ENCODE results near the gene CLMP.
"Not testable (repeated sequence)": the region's sequence is repeated elsewhere in the genome, so short reads cannot be mapped to it uniquely, and the experiment has no call there.

The CLMP gene

GRCh38 chr11:123164732-123165450, 30.2 kb downstream of the CLMP start:
- DNase-seq, result no peak

GRCh38 chr11:123163621-123164020, 31.4 kb downstream of the CLMP start:
- DNase-seq, result no peak

GRCh38 chr11:123161376-123162030, 33.5 kb downstream of the CLMP start:
- no peak for DNase-seq

- DNase-seq, result no peak
Measured at GRCh38 chr11:123159183-123159857, 35.7 kb downstream of the CLMP start.

- no peak for DNase-seq
Measured at GRCh38 chr11:123158033-123159003, 36.7 kb downstream of the CLMP start.

- DNase-seq, result no peak
Measured at GRCh38 chr11:123152951-123153350, 42.1 kb downstream of the CLMP start.

GRCh38 chr11:123152346-123152745, 42.7 kb downstream of the CLMP start:
- DNase-seq, result not testable (repeated sequence)

GRCh38 chr11:123151796-123152195, 43.3 kb downstream of the CLMP start:
- DNase-seq, result no peak

GRCh38 chr11:123151366-123151765, 43.7 kb downstream of the CLMP start:
- DNase-seq, result no peak

- no peak for DNase-seq
Measured at GRCh38 chr11:123150882-123151281, 44.2 kb downstream of the CLMP start.

- DNase-seq, result no peak
Measured at GRCh38 chr11:123148965-123149364, 46.1 kb downstream of the CLMP start.

- DNase-seq, result no peak
Measured at GRCh38 chr11:123145661-123146060, 49.4 kb downstream of the CLMP start.

GRCh38 chr11:123145220-123145619, 49.8 kb downstream of the CLMP start:
- no peak for DNase-seq

GRCh38 chr11:123144707-123145106, 50.3 kb downstream of the CLMP start:
- no peak for DNase-seq

GRCh38 chr11:123143921-123144320, 51.1 kb downstream of the CLMP start:
- no peak for DNase-seq

- no peak for DNase-seq
Measured at GRCh38 chr11:123143476-123143875, 51.6 kb downstream of the CLMP start.

GRCh38 chr11:123139206-123139605, 55.8 kb downstream of the CLMP start:
- DNase-seq, result no peak

- peak; percentile 21 for DNase-seq
Measured at GRCh38 chr11:123137431-123138224, 57.4 kb downstream of the CLMP start.

- DNase-seq, result no peak
Measured at GRCh38 chr11:123135863-123136446, 59.1 kb downstream of the CLMP start.

GRCh38 chr11:123132881-123133280, 62.2 kb downstream of the CLMP start:
- no peak for DNase-seq

GRCh38 chr11:123132034-123132766, 62.8 kb downstream of the CLMP start:
- not testable (repeated sequence) for DNase-seq
